GM12878 (cell line): ENCODE results near the gene MRPS12. TPM values are rescaled to one million over a fixed set of nuclear protein-coding genes. Genes with fewer than 3 reads are reported as not detected.

Experiments used
- BCL3 ChIP-seq: IDR thresholded peaks from 2 replicates; pipeline ENCODE4 v1.6.1; 2011; ENCODE audit warnings: borderline replicate concordance, low read depth, mild to moderate bottlenecking, moderate library complexity, low read length; ENCODE audit not compliant: insufficient read depth, poor library complexity, severe bottlenecking
- BHLHE40 ChIP-seq, 2 experiments: fragments of 450-650 bp in 1 of 2; IDR thresholded peaks; 2 replicates each; pipeline ENCODE4 v1.6.1; 2011 to 2017; ENCODE audit warnings: low read depth in 2 of 2, borderline replicate concordance in 1 of 2, improper control_type of control experiment in 1 of 2, low read length in 1 of 2, mild to moderate bottlenecking in 1 of 2
- CBX5 ChIP-seq: sonication (generic); IDR thresholded peaks from 2 replicates; pipeline ENCODE4 v1.6.1; 2016; ENCODE audit warnings: low read depth, moderate library complexity, mild to moderate bottlenecking, inconsistent platforms
- CREB1 ChIP-seq: IDR thresholded peaks from 2 replicates; pipeline ENCODE4 v1.6.1; 2012; ENCODE audit warnings: low read depth, mild to moderate bottlenecking, inconsistent platforms
- KLF5 ChIP-seq: fragments of 450-650 bp; IDR thresholded peaks from 2 replicates; pipeline ENCODE4 v1.6.1; 2014; ENCODE audit warnings: mild to moderate bottlenecking; ENCODE audit not compliant: partially characterized antibody
- MEF2B ChIP-seq: fragments of 450-650 bp; IDR thresholded peaks from 2 replicates; pipeline ENCODE4 v1.6.1; 2018; ENCODE audit warnings: mild to moderate bottlenecking, moderate library complexity; ENCODE audit not compliant: partially characterized antibody, poor library complexity, severe bottlenecking
- MTA2 ChIP-seq: fragments of 450-650 bp; IDR thresholded peaks from 2 replicates; pipeline ENCODE4 v1.6.1; 2016; ENCODE audit warnings: low read depth, mild to moderate bottlenecking, moderate library complexity
- MXI1 ChIP-seq: fragments of 150-350 bp; IDR thresholded peaks from 2 replicates; pipeline ENCODE4 v1.6.1; 2011; ENCODE audit warnings: low read depth, mild to moderate bottlenecking, inconsistent platforms, low read length, improper control_type of control experiment
- TCF7 ChIP-seq: IDR thresholded peaks from 2 replicates; pipeline ENCODE4 v1.6.1; 2014; ENCODE audit warnings: antibody characterized with exemption, borderline replicate concordance
- ZNF687 ChIP-seq: fragments of 450-650 bp; IDR thresholded peaks from 2 replicates; pipeline ENCODE4 v1.6.1; 2017; ENCODE audit warnings: mild to moderate bottlenecking, moderate library complexity
- polyA plus RNA-seq, 11 experiments: library from polyadenylated mRNA; depleted of rRNA in 4 of 11; unstranded in 6 of 11; stranded (reverse) in 5 of 11; fragments of >200 nt; fragmentation: Nextera tagmentation in 4 of 11; fragmentation: Illumina TruSeq in 1 of 11; extraction: Ambion mirVana in 4 of 11; extraction: Trizol in 1 of 11; gene quantifications; 1 replicate in 1 of 11; 2 replicates in 10 of 11; pipeline versions ENCODE4 v1.2.1 to v1.2.3, GENCODE V29; 2011 to 2016; ENCODE audit warnings: inconsistent platforms in 2 of 11, missing spikeins in 2 of 11, low read depth in 1 of 11
- total RNA-seq, 4 experiments: library from RNA; depleted of rRNA in 3 of 4; stranded (reverse); fragments of >200 nt in 3 of 4; fragmentation: Illumina TruSeq in 1 of 4; extraction: Trizol in 1 of 4; gene quantifications; 2 replicates each; pipeline versions ENCODE4 v1.2.1 to v1.2.3, GENCODE V29; 2013 to 2021

The MRPS12 gene
- total and polyA plus RNA-seq, 10 of the 15 experiments (the other 5 are each of a cell fraction or from before 2014, with no cell fraction given) = 7.3 to 205 (median 77.3) TPM

- TF ChIP-seq MEF2B = no peak
- TF ChIP-seq KLF5 = no peak
- no peak for TF ChIP-seq BCL3
- no peak for TF ChIP-seq BHLHE40 (IDR thresholded peaks at IDR 0.05; ENCODE audit: borderline replicate concordance in 1 of 2, low read depth in 2 of 2, low read length in 1 of 2)
- TF ChIP-seq CREB1 = no peak
- no peak for TF ChIP-seq ZNF687
- no peak for TF ChIP-seq CBX5
- no peak for TF ChIP-seq MXI1
- no peak for TF ChIP-seq TCF7
- TF ChIP-seq MTA2 = no peak
- TF ChIP-seq, all 136 proteins: peak for 0
Measured at GRCh38 chr19:38901683-38902082, 29.1 kb upstream of the MRPS12 start (continued).
